ENCODE data around the gene ZKSCAN3.

DNA sequence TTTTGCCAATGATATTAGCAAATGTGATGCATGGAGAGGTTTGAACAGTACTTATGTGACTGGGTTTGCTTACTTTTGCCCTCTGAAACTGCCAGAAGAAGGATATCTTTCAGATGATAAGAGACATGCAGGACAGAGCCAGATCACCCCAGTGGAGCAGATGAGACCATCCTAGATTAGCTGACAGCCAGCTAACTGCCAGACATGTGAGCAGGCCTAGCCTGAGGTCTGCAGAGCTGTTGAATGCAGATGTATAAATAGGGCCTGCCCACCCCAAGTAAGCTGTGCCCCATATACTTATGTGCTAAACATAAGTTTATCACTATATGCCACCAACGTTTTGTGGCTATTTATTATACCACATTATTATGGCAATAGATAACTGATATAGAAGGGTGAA lies 19.7 kb upstream of the ZKSCAN3 start:
- TF ChIP-seq, protein P1, sequence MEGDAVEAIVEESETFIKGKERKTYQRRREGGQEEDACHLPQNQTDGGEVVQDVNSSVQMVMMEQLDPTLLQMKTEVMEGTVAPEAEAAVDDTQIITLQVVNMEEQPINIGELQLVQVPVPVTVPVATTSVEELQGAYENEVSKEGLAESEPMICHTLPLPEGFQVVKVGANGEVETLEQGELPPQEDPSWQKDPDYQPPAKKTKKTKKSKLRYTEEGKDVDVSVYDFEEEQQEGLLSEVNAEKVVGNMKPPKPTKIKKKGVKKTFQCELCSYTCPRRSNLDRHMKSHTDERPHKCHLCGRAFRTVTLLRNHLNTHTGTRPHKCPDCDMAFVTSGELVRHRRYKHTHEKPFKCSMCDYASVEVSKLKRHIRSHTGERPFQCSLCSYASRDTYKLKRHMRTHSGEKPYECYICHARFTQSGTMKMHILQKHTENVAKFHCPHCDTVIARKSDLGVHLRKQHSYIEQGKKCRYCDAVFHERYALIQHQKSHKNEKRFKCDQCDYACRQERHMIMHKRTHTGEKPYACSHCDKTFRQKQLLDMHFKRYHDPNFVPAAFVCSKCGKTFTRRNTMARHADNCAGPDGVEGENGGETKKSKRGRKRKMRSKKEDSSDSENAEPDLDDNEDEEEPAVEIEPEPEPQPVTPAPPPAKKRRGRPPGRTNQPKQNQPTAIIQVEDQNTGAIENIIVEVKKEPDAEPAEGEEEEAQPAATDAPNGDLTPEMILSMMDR (IDR thresholded peaks at IDR 0.05): no peak
- no peak for TF ChIP-seq POLR2A (IDR thresholded peaks at IDR 0.05)
